Sciatic nerve (tissue), 2 donors: Measurements from ENCODE around the gene TGM5. TPM values are rescaled to one million over a fixed set of nuclear protein-coding genes. Genes with fewer than 3 reads are reported as not detected.
"Not testable (repeated sequence)": the region's sequence is repeated elsewhere in the genome, so short reads cannot be mapped to it uniquely, and the experiment has no call there.

Experiments
- ATAC-seq: fragments of 200-7000 bp; cut with Tn5 transposase; one replicate; pipeline ENCODE4 v1.9.1; 2020; ENCODE audit warnings: mild to moderate bottlenecking, moderate library complexity
- DNase-seq: peaks from one replicate; pipeline ENCODE4 v3.0.0-alpha.2; 2020; ENCODE audit warnings: low spot score
- intact Hi-C: fragments of 100-400 bp; cut with DNase I; formaldehyde crosslinking; loops from one replicate; pipeline ENCODE4 v1.14.2; 2022
- total RNA-seq: library from RNA; stranded (reverse); fragmentation: NEBNext Ultra II Directional; extraction: Animal tissue kit (Norgen Biotek cat#: 25700); gene quantifications from one replicate; pipeline ENCODE4 v1.2.1, GENCODE V29; 2021
- donor health status: DM: no; HTN: no; CAD: no.
- donor health status: DM: no; HTN: no; CAD: no.

Gene TGM5
- total RNA-seq, 1 donor from 2014 or later: not detected

GRCh38 chr15:43225950-43226255 is 40.8 kb downstream of the TGM5 start:
- ATAC-seq, intact Hi-C loops, DNase-seq: not testable (repeated sequence)

GRCh38 chr15:43225201-43225949 is 41.4 kb downstream of the TGM5 start:
- DNase-seq: no peak
- peak; percentile 76 for ATAC-seq
- intact Hi-C loops: no loop called here

GRCh38 chr15:43221422-43221821 is 45.3 kb downstream of the TGM5 start:
- ATAC-seq (no peak), DNase-seq (no peak)
- intact Hi-C loops: no loop called here

GRCh38 chr15:43220991-43221403 is 45.7 kb downstream of the TGM5 start, which contains the start of gene EPB42:
EPB42 (minus strand) TSS chr15:43221018; CDS start chr15:43220825, 193 bp downstream.
- ATAC-seq: no peak
- no peak for DNase-seq
- intact Hi-C loops: no loop called here

- DNase-seq (no peak), ATAC-seq (no peak)
- intact Hi-C loops: no loop called here
Measured at GRCh38 chr15:43219929-43220928, 46.5 kb downstream of the TGM5 start.

GRCh38 chr15:43218908-43219706 is 47.6 kb downstream of the TGM5 start:
- intact Hi-C loops: no loop called here
- ATAC-seq: no peak
- no peak for DNase-seq

- no peak for ATAC-seq
- no peak for DNase-seq
- intact Hi-C loops: no loop called here
Measured at GRCh38 chr15:43215961-43216360, 50.8 kb downstream of the TGM5 start.

GRCh38 chr15:43214592-43215295 is 52.0 kb downstream of the TGM5 start:
- intact Hi-C loops: no loop called here
- ATAC-seq (peak; percentile 17), DNase-seq (no peak)

GRCh38 chr15:43214169-43214568 is 52.6 kb downstream of the TGM5 start:
- ATAC-seq (no peak), DNase-seq (no peak)
- intact Hi-C loops: no loop called here

- DNase-seq (no peak), ATAC-seq (no peak)
- intact Hi-C loops: no loop called here
Measured at GRCh38 chr15:43213466-43213865, 53.3 kb downstream of the TGM5 start.

GRCh38 chr15:43212951-43213350 is 53.8 kb downstream of the TGM5 start:
- no peak for ATAC-seq
- DNase-seq: no peak
- intact Hi-C loops: no loop called here

GRCh38 chr15:43212299-43212698 is 54.4 kb downstream of the TGM5 start:
- intact Hi-C loops: no loop called here

GRCh38 chr15:43211224-43211735 is 55.4 kb downstream of the TGM5 start:
- ATAC-seq (no peak), DNase-seq (no peak)
- intact Hi-C loops: no loop called here

More at GRCh38 chr15:43212299-43212698, 54.4 kb downstream of the TGM5 start:
- no peak for DNase-seq
- ATAC-seq: no peak

- intact Hi-C loops: no loop called here
- no peak for DNase-seq
- ATAC-seq: no peak
Measured at GRCh38 chr15:43210807-43211206, 55.9 kb downstream of the TGM5 start.

GRCh38 chr15:43210172-43210745 is 56.5 kb downstream of the TGM5 start:
- no peak for DNase-seq
- intact Hi-C loops: no loop called here
- no peak for ATAC-seq

GRCh38 chr15:43209059-43209824 is 57.5 kb downstream of the TGM5 start:
- ATAC-seq (no peak), DNase-seq (no peak)
- intact Hi-C loops: no loop called here
